RWPE2 (cell line): ENCODE data around the gene APOBEC3H.

Source experiments
- ATAC-seq: fragments of 200-7000 bp; cut with Tn5 transposase; 3 replicates; pipeline ENCODE4 v1.9.1; 2021; ENCODE audit warnings: low read depth
- DNase-seq: peaks from one replicate; pipeline ENCODE4 v3.0.0-alpha.2; 2020; ENCODE audit warnings: low spot score
- H3K27ac ChIP-seq: fragments of 450-650 bp; 2 replicates; pipeline ENCODE4 v1.5.1; 2017; ENCODE audit warnings: mild to moderate bottlenecking; ENCODE audit not compliant: poor library complexity, severe bottlenecking
- H3K27me3 ChIP-seq: fragments of 250-450 bp; sonication (Bioruptor Pico); 2 replicates; pipeline ENCODE4 v1.5.1; 2021; ENCODE audit warnings: mild to moderate bottlenecking, moderate library complexity; ENCODE audit not compliant: insufficient read depth, poor library complexity, severe bottlenecking
- H3K36me3 ChIP-seq: fragments of 250-450 bp; sonication (Bioruptor Pico); 2 replicates; pipeline ENCODE4 v1.5.1; 2020; ENCODE audit warnings: low read depth, mild to moderate bottlenecking, moderate library complexity
- H3K4me1 ChIP-seq: fragments of 250-450 bp; sonication (Bioruptor Pico); 2 replicates; pipeline ENCODE4 v1.5.1; 2021; ENCODE audit warnings: mild to moderate bottlenecking, moderate library complexity; ENCODE audit not compliant: insufficient read depth, poor library complexity, severe bottlenecking
- H3K4me3 ChIP-seq: fragments of 250-450 bp; sonication (Bioruptor Pico); 2 replicates; pipeline ENCODE4 v1.5.1; 2021; ENCODE audit warnings: mild to moderate bottlenecking, moderate library complexity; ENCODE audit not compliant: severe bottlenecking
- H3K9me3 ChIP-seq: fragments of 250-450 bp; sonication (Bioruptor Pico); 2 replicates; pipeline ENCODE4 v1.5.1; 2021; ENCODE audit warnings: mild to moderate bottlenecking, moderate library complexity; ENCODE audit not compliant: severe bottlenecking
- TF ChIP-seq, protein P1 (sequence below): fragments of 450-650 bp; IDR thresholded peaks from one replicate; pipeline ENCODE4 v1.5.1; 2017; ENCODE audit warnings: mild to moderate bottlenecking, moderate library complexity; ENCODE audit not compliant: poor library complexity, severe bottlenecking

Gene APOBEC3H

DNA sequence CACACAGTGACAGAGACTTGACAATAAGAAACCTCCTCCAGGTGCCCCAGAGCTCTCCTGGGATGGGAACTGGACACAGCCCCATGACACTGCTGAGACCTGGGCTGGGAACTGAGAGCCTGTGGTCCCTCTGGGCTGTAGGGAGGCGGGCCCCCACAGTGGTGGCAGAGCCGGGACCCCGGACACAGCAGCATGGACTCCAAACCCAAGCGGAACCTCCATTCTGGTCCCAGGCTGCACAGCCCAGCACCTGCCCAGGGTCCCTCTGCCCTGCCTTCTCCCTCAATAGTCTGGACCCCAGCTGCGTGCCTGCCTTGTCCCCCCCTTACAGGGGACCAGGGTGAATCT, 8.4 kb upstream of the APOBEC3H start:
- Histone ChIP-seq H3K36me3 (no peaks in the 10 kb centered on the region), H3K4me3 (no peak overlapping the region), H3K9me3 (no peaks in the 10 kb centered on the region), H3K27ac (no peak overlapping the region), H3K4me1 (peaks cover 16% of the 10 kb centered on the region), H3K27me3 (no peaks in the 10 kb centered on the region)
- ATAC-seq (no peak), DNase-seq (no peak)
- TF ChIP-seq, protein P1, sequence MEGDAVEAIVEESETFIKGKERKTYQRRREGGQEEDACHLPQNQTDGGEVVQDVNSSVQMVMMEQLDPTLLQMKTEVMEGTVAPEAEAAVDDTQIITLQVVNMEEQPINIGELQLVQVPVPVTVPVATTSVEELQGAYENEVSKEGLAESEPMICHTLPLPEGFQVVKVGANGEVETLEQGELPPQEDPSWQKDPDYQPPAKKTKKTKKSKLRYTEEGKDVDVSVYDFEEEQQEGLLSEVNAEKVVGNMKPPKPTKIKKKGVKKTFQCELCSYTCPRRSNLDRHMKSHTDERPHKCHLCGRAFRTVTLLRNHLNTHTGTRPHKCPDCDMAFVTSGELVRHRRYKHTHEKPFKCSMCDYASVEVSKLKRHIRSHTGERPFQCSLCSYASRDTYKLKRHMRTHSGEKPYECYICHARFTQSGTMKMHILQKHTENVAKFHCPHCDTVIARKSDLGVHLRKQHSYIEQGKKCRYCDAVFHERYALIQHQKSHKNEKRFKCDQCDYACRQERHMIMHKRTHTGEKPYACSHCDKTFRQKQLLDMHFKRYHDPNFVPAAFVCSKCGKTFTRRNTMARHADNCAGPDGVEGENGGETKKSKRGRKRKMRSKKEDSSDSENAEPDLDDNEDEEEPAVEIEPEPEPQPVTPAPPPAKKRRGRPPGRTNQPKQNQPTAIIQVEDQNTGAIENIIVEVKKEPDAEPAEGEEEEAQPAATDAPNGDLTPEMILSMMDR: no peak

DNA sequence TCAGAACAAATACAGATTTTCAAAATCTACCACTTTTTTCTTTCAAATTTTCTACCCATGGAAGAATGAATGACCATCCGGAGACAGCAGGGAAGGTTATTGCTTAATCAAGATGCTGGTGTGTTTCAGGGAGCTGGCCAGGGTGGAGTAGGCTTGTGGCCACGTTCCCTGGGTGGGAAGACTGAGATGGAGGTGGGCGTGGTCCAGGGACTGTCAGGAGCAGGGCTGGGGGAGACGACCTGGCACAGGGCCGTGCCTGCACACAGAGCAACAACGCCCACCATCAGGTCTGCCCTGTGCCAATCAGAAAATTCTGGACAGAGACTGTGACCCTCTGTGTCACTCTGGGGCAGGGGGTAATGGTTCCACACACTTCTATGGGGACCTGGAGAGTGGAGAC, 7.1 kb upstream of the APOBEC3H start:
- ATAC-seq (no peak), DNase-seq (no peak)
- H3K27ac ChIP-seq: peak overlapping the region; percentile 66
- H3K4me1 ChIP-seq: peaks cover 16% of the 10 kb centered on the region
- TF ChIP-seq, protein P1: no peak
- H3K9me3 ChIP-seq: no peaks in the 10 kb centered on the region
- H3K27me3 ChIP-seq: no peaks in the 10 kb centered on the region
- H3K36me3 ChIP-seq: no peaks in the 10 kb centered on the region
- H3K4me3 ChIP-seq: no peak overlapping the region

DNA sequence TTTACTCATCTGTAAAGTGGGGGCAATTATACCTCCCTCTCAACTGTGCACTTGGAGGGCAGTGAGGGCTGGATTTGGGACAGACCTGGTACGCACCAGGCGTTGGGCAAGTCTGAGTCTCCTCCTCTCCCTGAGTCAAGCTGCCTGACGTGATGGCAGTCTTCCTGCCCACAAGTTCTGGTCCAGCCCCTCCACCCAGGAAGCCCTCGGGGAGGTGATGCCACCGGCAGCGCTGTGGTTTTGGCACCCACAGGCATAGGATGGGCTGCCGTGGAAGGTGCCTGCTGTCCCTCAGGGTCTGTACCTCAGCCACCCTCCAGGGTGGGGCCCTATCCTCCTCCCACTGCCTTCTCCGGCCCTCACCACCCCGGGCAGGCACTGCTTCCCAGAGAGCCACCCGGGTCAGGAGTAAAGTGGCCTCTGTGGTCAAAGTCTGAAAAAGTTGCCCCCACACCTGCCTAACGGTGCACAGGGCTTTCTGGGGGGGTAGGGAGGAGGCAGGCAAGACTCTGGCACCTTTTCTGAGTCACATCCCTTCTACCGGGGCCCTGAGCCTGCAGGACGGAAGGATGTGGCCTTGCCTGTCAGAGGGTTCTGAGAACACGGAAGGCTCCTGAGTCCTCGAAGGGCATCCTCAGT, 6.5 kb upstream of the APOBEC3H start:
- Histone ChIP-seq H3K27me3 (no peaks in the 10 kb centered on the region), H3K9me3 (no peaks in the 10 kb centered on the region), H3K36me3 (no peaks in the 10 kb centered on the region), H3K4me3 (no peak overlapping the region), H3K4me1 (peaks cover 16% of the 10 kb centered on the region), H3K27ac (peak overlapping the region; percentile 66)
- DNase-seq (peak; percentile 90), ATAC-seq (peak; percentile 88)
- TF ChIP-seq, protein P1: no peak

DNA sequence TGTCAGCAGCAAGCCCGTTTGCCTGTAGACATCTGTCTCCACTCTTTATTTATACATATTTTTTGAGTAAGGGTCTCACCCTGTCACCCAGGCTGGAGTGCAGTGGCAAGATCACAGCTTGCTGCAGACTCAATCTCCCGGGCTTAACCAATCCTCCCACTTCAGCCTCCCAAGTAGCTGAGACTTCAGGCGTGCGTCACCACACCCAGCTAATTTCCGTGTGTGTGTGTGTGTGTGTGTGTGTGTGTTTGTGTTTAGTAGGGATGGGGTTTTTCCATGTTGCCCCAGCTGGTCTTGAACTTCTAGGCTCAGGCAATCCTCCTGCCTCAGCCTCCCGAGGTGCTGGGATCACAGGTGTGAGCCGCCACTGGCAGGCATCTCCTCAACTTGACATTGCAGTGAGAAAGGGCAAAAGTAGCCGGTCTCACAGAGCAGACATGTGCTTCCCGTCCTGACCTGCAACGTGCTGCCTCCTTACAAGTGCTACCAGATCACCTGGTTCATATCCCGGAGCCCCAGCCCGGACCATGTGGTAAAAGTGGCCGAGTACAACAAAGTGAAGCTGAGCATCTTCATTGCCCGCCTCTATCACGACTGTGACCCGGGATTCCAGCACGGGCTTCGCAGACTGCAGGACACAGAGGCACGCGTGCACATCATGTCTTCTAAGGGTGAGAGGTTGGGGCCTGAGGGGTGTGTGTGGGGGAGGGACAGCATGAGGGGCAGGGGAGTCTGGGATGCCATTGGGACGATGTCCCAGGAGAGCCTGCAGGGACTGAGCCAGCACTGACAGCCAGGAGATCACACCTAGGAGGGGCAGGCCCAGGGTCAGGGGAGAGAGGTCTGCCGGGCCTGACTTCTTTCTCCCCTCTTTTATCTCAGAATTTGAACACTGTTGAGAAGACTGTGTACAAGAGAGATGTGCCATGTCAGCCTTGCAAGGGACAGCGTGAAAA, 5.6 kb upstream of the APOBEC3H start:
- Histone ChIP-seq H3K9me3 (no peaks in the 10 kb centered on the region), H3K27me3 (no peaks in the 10 kb centered on the region), H3K27ac (peak overlapping the region; percentile 66), H3K4me1 (peaks cover 16% of the 10 kb centered on the region), H3K36me3 (no peaks in the 10 kb centered on the region), H3K4me3 (no peak overlapping the region)
- ATAC-seq (no peak), DNase-seq (no peak)
- TF ChIP-seq, protein P1: no peak
